Midbrain (tissue), 1 donor: ENCODE measurements around the gene IFIH1.

Experiments used
- DNase-seq: peaks from one replicate; lab custom pipeline; 2025; lab: John Stamatoyannopoulos, UW

IFIH1 gene

DNA sequence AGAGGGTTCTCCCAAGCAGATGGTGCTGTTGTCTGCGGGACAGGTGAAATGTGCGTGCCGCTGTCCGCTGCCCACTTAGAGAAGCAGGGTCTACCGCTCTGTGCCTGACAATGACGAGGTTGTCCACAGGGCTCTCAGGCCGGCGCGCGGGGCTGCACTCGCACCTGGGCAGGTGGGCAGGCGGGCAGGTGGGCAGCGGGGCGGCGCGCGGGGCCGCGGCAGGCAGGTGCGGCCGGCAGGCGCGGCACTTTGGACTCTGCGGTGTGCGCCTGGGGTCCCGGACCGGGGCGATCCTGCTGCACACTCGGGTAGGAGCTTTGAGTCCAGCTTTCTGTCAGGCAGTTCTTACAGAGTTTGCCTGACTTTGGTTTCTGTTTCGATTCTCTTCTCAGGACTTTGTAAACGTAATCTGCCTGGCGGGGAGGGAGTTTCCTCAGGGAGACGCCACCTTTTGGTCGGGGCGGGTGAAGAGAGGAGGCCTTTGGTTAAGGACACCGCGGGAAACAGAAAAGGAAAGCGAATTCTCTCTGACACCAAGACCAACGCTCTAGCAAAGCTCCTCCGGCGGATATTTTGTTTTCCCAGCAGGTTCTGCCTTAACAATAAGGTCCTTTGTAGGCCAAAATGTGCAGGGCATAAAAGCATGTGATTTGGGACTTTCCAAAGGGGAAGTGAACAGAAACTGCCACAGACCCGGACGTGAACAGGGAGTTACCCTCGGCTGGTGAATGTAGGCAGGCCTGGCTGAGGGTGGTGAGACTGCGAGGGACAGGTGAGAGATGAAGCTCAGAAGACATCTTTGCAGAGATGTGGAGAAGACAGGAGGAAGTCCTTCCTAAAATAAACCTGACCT, at the start of gene IFIH1:
IFIH1 (minus strand) TSS at position 357 of the 853 bp plus-strand sequence. CDS start 377 bp downstream, outside the sequence.
- peak; percentile 81 for DNase-seq

DNA sequence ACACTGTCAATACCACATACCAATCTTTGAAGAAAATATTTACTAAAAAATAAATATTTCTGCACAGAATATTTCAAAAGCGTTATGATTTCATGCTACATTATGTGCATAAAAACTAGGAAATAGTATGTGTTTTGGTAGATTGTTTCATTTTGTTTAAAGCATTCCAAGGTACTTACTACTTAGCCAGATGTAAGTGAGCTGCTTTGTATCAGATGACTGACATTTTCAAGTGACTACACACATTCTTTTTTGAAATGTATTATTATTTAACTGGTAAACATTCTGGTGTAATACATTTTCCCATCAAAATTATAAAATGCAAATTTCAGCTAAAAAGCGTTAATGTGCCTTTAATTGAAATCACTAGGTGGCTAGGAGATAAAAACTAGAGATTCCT, 46.9 kb upstream of the IFIH1 start:
- no peak for DNase-seq

GRCh38 chr2:162344617-162344950, 26.1 kb upstream of the IFIH1 start:
- DNase-seq = no peak

- DNase-seq = peak; percentile 99
Measured at GRCh38 chr2:162343824-162344616, 25.5 kb upstream of the IFIH1 start, which contains the start of gene GCA. GCA (plus strand) TSS chr2:162344132; CDS start chr2:162344249, 117 bp downstream.

DNA sequence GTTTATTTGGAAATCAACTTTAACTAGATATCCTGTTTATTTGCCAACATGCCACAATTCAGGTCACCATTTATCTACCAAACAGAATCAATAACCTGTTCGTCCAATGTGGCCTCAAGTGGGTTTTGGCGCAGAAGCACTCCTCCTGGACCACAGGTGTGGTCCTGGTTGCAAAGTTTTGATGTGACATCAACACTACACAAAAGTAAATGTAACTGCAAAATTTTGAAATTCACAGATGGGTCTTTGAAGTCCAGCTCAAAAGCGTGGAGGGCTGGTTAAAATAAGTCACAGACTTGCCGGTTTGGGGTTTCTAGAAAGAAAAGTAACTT, 25.0 kb upstream of the IFIH1 start:
- DNase-seq = no peak

- DNase-seq = no peak
Measured at GRCh38 chr2:162342841-162343240, 24.4 kb upstream of the IFIH1 start.

- DNase-seq = no peak
Measured at GRCh38 chr2:162342321-162342720, 23.8 kb upstream of the IFIH1 start.

DNA sequence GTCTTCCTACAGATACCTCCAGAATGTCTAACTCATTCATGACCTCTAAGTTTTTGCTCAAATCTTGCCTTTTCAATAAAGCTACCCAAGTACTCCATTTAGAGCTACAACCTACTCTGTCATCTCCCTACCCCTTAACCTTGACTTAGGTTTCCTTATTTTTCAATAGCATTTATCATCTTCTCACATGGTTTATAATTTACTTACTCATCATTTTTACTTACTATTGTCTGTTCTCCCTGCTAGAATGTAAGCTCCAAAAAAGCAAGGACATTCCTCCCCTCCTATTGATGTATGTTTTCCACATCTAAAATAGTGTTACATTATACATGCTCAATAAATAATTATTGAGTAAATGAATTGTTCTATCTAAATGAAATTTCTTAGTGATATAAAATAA, 22.3 kb upstream of the IFIH1 start:
- no peak for DNase-seq

GRCh38 chr2:162337868-162338267, 19.4 kb upstream of the IFIH1 start:
- no peak for DNase-seq

DNA sequence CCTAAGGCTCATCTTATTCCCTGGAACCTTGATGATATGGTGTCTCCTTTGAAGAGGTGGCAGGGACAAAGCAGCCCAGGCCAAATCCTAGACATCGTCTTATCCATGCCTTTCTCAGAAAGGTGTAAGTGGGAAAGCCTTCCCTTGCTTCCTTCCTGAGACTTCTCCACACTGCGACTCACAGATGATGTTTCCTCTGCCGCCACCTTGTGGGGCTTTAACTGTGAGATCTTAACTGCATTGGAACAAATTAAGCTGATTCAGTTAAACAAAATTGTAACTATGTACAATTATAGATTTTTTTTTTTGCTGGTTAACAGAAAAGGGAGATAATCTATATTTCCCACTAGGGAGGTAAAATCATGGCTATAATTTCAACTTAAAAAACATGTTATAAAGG, 15.5 kb upstream of the IFIH1 start:
- peak; percentile 32 for DNase-seq

- DNase-seq = no peak
Measured at GRCh38 chr2:162330881-162331280, 12.4 kb upstream of the IFIH1 start.

- DNase-seq = no peak
Measured at GRCh38 chr2:162328424-162329157, 10.1 kb upstream of the IFIH1 start.

DNA sequence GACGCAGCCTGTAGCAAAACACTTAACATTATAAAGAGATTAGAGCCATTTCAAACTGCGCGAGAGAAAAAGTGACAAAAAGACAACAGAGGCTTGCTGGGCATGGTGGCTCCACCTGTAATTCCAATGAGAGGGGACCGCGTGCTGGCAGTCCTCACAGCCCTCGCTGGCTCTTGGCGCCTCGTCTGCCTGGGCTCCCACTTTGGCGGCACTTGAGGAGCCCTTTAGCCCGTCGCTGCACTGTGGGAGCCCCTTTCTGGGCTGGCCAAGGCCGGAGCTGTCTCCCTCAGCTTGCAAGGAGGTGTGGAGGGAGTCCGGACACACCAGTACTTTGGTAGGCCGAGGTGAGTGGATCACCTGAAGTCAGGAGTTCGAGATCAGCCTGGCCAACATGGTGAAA, 9.3 kb upstream of the IFIH1 start:
- DNase-seq = no peak

DNA sequence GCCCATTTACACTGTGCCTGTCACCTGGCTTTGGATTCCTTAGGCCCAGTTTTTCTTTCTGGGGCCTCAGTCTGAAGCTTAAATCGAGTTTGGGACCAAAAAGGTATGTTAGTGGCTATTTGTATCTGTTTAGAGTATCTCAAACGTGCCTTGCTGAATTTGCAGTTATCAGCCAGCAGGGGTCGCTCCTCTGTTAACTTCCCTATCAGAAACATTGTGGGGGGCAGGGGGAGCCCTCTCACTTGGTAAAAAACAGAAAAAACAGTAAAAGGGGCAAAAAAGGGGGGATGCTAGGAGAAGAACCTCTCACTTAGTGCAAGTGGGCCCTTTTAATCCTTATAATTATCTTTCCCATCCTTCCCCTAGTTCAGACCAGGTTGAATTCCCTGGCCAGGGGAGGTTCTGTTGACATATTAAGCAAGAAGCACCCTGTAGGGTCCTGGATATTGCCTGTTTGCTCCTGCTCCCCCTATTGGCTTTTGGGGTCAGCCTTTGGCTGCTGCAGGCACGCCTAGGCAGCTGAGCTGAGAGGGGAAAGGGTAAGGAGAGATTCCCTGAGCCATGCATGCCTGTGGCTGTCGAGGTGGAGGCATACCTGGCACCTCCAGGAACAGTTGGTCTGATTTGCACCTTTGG, 8.8 kb upstream of the IFIH1 start:
- DNase-seq = no peak

- DNase-seq = no peak
Measured at GRCh38 chr2:162324953-162325352, 6.5 kb upstream of the IFIH1 start.

GRCh38 chr2:162320864-162321517, 2.5 kb upstream of the IFIH1 start:
- no peak for DNase-seq

DNA sequence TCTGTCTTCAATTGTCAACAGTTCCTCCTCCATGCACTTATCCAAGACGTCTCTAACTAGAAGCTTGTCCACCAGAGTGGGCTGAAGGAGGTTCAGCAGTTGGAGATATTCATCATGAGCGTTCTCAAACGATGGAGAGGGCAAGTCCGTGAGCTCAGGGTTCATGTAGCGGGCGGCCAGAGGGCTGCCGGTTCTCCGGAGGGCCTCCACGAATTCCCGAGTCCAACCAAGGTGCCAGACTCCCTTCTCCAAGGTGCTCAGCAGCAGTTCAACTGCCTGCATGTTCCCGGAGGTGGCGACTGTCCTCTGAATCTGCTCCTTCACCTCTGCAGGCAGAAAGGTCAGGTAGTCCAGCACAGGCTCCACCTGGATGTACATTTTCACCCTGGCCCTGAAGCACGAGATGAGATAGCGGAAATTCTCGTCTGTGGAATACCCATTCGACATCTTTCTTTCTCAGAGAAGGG, 590 bp downstream of the IFIH1 start:
- DNase-seq = no peak

- no peak for DNase-seq
Measured at GRCh38 chr2:162317058-162317742, 1.3 kb downstream of the IFIH1 start.

DNA sequence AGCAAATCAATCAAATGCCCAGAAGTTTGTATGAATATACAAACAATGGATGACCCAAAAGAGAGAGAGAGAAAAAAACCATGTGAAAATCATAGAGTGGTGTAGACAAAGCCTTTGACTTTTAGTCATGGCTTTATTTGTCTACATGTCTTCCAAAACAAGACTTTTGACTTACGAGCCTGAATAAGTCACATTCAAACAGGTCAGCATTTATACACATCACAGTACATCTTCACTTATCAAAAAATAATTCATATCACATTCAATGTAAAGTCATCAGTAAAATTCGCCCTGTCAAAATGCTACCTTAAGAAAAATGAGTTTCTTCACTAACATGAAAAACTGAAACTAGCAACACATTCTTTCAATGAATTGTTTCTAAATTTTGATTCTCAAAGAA, 1.9 kb downstream of the IFIH1 start:
- no peak for DNase-seq

GRCh38 chr2:162315938-162316337, 2.5 kb downstream of the IFIH1 start:
- DNase-seq = no peak

DNA sequence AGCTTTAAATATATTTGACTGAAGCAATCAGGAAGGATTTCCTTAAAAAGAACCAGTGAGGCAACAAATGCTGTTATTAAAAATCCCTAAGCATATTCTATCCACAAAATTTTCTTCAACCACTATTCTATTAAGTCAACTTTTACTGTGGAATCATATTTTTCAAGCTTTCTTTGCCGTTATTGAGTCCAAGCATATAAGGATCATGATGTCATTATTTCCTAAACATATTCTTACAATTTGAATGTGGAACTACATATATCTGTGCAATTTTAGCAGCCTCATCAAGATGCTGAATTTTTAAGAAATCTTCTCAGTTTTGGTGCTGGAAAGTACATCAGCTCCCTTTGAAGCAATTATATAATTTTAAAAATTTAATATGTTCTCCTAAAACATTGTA, 5.6 kb downstream of the IFIH1 start:
- no peak for DNase-seq
